Activated CD4-positive, alpha-beta T cell treated with anti-CD3 and anti-CD28 coated beads, Interleukin-2, amount 50 U/mL, for 1 hour (primary cell): Measurements from ENCODE around the gene AP5M1.
A peak's percentile ranks its signal among the peaks of the same experiment; 100 is the strongest.
"Not testable (repeated sequence)": the region's sequence is repeated elsewhere in the genome, so short reads cannot be mapped to it uniquely, and the experiment has no call there.

Experiments
- DNase-seq: peaks from one replicate; pipeline ENCODE4 v3.0.0-alpha.2; 2020

The AP5M1 gene, protein sequence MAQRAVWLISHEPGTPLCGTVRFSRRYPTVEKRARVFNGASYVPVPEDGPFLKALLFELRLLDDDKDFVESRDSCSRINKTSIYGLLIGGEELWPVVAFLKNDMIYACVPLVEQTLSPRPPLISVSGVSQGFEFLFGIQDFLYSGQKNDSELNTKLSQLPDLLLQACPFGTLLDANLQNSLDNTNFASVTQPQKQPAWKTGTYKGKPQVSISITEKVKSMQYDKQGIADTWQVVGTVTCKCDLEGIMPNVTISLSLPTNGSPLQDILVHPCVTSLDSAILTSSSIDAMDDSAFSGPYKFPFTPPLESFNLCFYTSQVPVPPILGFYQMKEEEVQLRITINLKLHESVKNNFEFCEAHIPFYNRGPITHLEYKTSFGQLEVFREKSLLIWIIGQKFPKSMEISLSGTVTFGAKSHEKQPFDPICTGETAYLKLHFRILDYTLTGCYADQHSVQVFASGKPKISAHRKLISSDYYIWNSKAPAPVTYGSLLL

DNA sequence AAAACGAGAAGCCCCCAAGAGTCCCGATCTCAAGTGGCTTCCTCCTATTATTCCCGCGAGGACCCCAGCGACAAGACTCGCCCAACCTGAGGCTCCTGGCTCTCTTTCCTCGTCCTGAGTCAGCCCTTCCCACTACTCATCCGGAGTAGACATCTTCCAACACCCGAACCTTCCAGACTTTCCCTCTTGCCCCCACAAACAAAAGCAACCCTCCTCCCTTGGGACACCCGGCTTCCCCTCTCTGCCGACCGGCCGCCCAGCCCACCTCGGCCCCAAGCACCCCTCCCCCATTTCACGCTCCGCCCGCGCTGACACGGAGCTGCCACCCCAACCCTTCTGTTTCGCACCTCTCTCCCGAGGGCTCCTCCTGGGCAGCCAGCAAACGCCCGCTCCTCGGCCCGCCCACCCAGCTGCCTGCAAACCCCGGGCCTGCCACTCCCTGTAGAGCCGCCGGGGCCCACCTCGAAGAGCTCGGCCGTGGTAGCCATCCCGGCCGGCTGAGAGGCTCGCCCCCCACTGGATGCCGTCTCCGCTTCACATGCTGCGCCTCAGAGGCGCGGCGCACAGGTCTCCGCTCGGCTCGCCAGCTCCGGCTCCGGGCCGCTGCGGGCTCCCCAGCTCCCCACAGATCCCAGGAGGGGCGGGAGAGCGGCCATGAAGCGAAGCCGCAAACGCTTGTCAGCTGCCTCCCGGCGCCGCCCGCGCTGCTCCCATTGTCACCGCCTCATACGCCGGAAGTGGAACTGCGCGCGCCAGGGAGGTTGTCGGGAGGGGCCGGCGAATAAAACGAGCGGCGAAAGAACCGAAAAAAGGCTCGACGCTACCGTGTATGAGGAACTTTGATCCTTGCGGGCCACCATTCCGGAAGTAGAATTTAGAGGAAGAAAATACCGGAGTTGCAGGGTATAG is at the start of gene AP5M1, which contains the start of gene EXOC5:
AP5M1 (plus strand) TSS at position 811 of the 909 bp plus-strand sequence. CDS start 344 bp downstream, outside the sequence.
EXOC5 (minus strand) TSS at position 745 of the 909 bp plus-strand sequence; CDS start at position 488, 257 bp downstream.
- DNase-seq = peak; percentile 90

DNA sequence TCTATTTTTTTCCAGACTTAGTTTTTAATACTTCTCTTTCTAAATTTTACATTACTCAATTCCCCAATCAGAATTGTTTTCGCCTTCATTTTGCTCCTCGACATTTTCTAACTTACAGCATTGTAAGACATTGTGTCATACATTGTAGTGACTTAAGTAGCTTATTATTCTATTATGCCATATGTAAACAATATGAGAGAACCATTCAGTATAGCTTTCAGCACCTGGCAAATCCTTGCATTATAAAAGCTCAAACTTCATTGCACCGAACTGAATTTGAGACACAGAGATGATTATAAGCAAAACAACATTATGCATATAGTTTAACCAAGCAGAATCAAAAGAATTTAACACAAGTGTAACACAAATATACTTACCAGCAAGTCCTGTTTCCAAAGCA is 46.8 kb upstream of the AP5M1 start:
- no peak for DNase-seq

DNA sequence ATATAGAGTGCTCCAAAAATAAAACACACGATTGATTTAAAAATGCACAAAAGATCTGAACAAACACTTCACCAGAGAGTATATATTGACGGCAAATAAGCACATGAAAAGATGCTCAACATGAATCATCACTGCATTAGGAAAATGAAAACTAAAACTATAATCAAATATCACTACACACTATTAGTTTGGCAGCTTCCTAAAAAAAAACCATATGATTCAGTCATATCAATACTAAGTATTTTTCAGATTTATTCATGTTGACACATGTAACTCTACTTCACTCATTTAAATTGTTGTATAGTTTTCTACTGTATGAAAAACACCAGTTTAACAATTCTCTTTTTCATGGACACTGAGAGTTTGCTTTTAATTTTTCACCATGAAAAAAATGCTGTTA is 41.7 kb upstream of the AP5M1 start:
- DNase-seq = no peak

DNA sequence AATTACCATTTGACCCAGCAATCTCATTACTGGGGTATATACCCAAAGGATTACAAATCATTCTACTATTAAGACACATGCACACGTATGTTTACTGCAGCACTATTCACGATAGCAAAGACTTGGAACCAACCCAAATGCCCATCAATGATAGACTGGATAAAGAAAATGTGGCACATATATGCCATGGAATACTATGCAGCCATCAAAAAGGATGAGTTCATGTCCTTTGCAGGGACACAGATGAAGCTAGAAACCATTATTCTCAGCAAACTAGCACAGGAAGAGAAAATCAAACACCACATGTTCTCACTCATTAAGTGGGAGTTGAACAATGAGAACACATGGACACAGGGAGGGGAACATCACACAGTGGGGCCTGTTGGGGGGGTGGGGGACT is 40.5 kb upstream of the AP5M1 start:
- DNase-seq = not testable (repeated sequence)

DNA sequence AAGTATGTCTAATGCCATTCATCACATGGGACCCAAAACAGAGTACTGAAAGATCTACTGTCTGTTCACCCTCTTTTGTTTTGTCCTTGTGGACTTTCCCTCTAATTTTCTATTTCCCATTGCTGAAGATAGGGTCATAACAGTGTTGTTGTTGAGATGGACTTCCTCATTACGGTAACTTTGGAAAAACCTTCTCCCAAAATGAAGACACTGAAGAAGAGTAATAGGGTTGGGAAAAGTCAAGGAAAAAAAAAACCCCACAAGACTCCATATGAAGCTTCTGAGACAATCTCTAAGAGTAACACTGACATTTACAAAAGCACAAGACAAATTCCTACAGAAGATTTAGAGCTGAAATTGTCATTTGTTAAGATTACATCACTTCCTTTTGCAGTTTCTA is 36.8 kb upstream of the AP5M1 start:
- no peak for DNase-seq

DNA sequence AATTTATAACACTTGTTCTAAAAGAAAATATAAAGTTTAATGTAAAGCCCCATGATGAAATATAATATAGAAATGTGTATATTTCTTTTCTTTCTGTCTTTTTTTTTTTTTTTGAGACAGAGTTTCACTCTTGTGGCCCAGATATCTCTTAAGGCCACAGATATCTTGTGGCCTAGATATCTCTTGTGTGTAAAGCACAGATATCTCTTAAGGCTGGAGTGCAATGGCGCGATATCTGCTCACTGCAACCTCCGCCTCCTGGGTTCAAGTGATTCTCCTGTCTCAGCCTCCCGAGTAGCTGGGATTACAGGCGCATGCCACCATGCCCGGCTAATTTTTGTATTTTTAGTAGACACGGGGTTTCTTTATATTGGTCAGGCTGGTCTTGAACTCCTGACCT is 28.7 kb upstream of the AP5M1 start:
- not testable (repeated sequence) for DNase-seq

DNA sequence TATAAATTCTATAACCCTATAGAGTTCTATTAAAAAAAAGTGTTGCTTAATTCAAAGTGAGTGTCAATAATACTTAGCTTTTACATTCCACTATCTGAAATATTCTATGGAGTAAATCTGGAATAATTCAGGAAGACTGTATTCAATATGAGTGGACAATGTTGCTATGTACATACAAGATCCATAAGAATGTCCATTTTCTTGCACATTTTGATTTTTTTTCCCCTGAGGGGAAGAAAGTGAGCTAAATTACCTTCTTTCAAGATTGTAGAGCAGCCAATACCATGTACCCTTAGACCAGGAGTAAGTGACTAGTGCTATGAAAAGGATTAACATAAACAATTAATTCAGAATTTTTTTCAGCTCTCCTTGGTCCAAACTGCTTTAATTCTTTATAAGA is 25.5 kb upstream of the AP5M1 start:
- DNase-seq = no peak

DNA sequence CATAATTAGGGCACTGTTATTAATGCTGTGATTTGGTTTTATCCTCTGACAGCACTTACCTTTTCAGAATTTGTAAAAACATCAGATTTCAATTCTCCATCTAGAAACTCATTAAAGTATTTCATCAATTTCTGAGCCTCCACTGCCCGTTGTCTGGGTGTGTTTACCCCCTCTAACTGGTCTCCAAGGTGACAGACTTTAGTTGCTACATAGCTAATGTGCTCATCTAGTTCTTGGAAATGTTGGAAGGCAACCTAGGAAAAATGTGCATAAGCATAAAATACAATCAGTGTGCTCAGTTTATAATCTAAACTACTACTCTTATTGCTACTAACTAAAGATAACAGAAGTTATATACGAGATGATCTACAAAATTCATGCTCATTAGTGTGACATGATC is 24.7 kb upstream of the AP5M1 start:
- no peak for DNase-seq

DNA sequence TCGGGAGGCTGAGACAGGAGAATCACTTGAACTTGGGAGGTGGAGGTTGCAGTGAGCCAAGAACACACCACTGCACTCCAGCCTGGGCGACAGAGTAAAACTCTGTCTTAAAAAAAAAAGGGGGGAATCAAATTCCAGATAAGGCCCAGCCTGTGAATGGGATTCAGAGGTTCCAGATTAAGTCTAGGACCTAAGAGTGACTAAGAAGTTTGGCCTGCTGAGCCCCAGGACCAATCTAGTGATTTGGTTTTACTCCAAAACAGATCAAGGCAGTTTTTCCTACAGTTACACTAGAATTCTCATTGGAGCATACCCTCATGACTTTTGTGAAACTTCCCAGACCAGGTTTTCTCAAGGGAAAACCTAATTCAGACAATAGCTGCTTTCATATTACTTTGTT is 22.8 kb upstream of the AP5M1 start:
- no peak for DNase-seq

DNA sequence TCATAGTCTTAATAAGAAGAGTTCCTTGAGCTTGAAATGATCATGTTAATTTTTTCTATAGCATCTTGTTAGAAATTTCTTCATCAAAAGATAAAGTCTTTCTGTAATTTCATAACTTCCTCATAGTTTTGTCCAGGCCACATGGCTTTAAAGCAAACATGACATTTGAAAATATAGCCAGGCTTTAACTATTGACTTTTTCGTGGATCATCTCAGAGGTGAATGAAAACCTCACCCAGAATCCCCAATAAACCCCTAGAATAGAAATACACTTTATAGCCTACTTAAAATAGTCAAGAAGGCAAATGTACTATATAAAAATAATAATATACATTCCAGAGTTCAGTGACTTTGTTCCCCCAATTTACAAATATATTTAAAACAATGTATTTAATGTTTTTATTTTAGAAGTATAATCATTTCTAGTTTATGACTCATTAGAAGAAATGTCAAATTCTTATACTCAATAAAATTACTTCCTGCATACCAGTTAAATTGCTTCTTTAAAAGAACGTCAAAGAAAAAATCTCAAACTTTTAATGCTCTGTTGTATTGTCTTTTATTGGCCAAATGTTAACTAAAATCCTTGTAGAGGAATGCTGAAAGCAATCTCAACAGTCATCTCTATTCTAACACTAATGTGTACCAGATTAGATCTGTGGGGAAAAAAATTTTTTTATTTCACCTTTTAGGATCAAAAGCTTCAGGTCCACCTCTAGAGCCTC is 21.7 kb upstream of the AP5M1 start:
- no peak for DNase-seq

DNA sequence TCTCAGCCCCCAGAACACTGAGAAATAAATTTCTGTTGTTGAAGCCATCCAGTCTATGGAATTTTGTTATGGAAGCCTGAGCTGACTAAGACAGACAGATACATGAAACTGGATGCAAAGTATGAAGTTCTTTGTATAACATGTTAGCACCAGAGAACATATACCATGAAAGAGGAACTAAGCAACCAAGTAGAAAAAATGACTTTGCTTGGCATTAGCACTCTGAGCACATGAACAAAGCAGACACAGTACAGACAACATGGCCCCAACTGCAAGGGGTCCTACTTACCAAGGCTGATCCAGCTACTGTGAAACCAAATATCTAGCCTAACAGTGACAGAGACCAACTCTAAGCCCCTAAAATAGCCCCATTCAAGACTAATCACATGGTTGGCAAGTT is 13.9 kb upstream of the AP5M1 start:
- no peak for DNase-seq

DNA sequence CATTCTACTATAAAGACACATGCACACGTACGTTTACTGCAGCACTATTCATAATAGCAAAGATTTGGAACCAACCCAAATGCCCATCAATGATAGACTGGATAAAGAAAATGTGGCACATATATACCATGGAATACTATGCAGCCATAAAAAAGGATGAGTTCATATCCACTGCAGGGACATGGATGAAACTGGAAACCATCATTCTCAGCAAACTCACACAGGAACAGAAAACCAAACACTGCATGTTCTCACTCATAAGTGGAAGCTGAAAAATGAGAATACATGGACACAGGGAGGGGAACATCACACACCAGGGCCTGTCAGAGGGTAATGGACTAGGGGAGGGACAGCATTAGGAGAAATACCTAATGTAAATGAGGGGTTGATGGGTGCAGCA is 10.6 kb upstream of the AP5M1 start:
- DNase-seq = not testable (repeated sequence)

DNA sequence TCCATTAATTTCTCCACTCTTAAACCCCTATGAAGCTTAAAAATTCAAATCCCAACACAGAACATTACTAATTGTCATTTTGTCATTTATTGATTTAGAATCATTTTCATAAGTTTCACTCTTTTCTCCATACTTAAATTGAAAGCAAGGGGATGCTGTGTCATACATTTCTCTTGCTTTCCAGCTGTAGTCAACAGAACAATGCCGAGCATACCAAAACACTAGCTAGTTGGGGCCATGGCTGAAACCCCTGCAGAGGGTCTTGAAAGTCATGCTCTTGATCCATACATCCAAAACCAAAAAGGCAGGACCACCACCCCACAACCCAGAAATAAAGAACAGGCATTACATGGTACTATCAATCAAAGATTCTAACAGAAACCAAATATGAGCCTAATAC is 9.1 kb upstream of the AP5M1 start:
- no peak for DNase-seq

DNA sequence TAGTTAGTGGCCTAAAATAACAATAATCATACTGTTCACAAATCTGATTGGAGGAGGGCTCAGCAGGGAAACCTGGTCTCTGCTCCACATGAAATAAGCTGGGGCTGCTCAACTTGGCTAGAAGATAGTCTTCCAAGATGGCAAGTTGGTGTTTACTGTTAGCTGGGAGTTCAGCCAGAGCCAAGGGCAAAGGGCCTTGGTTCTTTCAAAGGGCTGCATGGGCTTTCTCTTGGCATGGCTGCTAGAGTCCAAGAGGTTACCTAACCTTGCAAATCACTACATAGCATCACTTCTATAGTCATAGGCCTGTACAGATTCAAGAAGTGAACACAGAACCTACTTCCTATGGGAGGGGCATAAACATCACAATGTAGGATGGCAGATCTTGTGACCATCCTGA is 7.2 kb upstream of the AP5M1 start:
- DNase-seq = no peak

DNA sequence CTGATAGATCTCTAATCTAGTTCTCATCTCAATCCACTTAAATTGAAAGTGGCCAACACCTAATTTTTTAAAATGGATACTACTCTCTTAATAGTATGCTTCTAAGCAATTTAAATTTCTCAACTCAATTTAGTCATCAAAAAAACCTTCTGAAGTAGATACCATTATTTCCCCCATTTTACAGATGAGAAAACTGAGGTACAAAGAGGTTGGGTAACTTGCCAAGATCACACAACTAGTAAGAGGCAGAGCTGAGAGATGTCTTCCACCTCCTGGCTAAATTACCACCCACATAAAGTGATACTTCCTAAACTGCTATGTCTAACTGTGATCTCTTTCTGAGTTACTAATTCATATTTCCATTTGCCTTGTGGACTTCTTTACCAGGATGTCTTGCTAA is 6.7 kb upstream of the AP5M1 start:
- no peak for DNase-seq

DNA sequence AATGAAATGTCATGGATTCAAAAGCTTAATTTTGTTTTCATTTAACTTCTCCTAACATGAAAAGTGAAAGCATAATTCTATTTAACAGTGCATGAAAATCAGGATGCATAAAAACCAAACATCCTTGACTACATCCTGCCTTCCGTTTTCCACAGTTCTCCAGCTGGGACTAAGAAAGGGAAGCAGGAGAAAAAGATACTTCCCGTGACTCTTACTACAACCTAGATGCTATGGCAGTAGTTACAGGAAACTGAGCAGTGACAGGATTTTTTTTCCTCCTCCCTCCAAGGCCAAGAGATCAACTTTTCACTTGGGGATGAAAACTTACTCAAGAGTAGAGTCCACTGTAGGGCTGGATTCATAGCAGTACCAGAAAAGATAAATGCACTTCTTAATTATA is 2.7 kb upstream of the AP5M1 start:
- DNase-seq = no peak

DNA sequence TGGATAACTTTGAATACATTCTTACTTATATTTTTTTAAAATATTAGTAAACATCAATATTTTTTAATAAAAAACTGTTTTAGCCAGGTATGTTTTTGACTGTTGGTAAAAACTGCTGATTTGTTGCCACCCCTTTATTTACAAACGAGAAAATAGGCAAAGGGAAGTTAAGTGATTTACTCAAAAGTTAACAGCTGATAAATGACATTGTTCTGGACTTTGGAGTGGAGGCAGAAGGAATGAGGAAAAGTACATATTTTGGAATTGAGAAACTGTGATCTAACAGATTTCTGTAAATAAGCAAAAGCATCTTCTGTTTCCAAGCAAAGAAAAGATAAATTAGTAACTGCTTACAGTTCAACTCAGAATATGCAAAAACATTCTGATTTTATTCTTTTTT is 4.5 kb downstream of the AP5M1 start:
- DNase-seq = no peak

DNA sequence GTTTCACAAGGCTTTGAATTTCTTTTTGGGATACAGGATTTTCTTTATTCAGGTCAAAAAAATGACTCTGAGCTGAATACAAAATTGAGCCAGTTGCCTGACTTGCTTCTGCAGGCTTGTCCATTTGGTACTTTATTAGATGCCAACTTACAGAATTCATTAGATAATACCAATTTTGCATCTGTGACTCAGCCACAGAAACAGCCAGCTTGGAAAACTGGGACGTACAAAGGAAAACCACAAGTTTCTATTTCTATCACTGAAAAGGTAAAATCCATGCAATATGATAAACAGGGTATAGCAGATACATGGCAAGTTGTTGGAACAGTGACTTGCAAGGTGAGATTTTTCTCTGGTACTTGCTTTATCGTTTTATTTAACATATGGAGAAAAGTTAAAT is 5.8 kb downstream of the AP5M1 start:
- no peak for DNase-seq

DNA sequence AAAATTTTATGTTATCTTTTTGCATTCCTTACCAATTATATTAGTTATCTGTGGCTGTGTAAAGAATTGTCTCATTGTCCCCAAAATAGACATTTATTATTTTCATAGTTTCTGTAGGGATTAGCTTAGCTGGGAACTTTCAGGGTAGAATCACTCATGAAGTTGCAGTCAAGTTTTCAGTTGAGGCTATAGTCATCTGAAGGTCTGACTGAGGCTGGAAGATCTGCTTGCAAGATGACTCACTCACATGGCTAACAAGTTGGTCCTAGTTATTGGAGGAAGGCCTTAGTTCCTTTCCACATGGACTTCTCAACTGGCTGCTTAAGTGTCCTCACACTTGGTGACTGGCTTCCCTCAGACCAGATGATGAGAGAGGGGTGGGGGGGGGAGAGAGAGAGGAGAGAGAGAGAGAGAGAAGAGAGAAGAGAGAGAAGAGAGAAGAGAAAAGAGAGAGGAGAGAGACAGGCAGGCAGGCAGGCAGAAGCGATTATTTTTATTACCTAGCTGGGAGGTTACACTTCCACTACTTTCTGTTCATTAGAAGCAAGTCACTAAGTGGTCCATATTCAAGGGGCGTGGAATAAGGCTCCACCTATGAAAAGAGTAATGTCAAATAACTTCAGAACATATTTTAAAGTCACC is 6.4 kb downstream of the AP5M1 start:
- DNase-seq = no peak

DNA sequence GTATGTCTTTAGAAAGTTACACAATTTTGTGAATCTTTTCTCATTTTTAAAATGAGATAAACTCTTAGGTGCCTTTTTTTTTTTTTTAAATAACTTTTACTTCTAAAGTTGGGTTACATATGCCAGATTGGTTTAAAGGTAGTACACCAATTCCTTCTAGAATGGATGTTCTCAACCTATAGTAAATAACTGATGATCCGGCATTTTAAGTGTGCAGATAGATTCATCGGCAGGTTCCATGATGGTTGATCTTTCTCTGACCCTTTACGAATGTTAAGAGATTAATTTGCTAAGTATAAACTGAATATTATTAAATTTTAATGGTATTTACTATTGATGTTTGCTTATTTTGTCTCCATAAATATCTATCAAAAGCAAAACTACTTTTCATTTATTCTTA is 8.3 kb downstream of the AP5M1 start:
- DNase-seq = no peak

DNA sequence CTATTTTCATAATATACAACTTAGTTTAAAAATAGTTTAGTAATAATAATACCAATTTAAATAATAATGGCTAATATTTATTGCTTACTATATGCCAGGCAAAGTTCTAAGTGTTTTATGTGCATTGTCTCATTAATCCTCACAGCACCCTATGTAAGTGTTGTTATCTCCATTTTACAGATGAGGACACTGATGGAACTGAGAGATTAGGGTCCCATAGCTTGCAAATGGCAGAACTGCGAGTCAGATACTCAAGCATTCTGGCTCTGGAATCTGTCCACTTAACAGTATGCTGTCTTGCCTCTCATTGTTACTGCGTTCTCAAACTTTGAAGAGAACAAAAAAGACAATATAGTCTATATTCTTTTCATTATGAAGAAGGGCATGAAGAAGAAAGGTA is 19.0 kb downstream of the AP5M1 start:
- DNase-seq = no peak

DNA sequence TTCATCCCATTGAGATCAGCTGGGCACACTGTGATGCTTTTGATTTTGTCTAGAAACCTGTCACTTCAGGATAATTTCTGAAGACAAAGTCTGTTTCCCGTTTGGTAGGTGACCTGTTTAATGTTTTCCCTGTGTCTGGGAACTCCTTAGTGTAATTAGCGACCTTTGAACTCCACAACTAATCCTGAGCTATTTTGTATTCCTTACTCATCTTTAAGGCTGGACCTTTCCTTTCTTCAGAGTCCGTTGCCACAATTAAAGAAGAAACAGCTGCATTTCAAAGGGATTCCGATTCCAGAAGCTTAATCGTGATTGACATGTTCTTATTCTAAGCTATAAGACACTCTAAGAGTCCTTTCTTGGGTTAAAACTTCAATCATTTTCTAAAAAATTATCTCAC is 22.0 kb downstream of the AP5M1 start:
- no peak for DNase-seq
